Right lobe of liver (tissue), 6 donors: ENCODE results near the gene MBOAT2. TPM values are rescaled to one million over a fixed set of nuclear protein-coding genes. Genes with fewer than 3 reads are reported as not detected.

Experiments
- ATAC-seq, 4 donors: fragments of 200-7000 bp; cut with Tn5 transposase; one replicate each; pipeline ENCODE4 v1.9.1; 2020; ENCODE audit warnings: mild to moderate bottlenecking in 4 of 4, moderate library complexity in 4 of 4
- DNase-seq, 3 donors: peaks; one replicate each; pipeline ENCODE4 v3.0.0-alpha.2; 2020
- H3K27ac ChIP-seq, 3 donors: fragments of 200-600 bp; one replicate each; pipeline ENCODE4 v1.8.0; 2022
- H3K27me3 ChIP-seq, 2 donors: fragments of 200-600 bp; one replicate each; pipeline ENCODE4 v1.8.0; 2022
- H3K36me3 ChIP-seq, 4 donors: fragments of 200-600 bp; sonication (generic) in 1 of 4; one replicate each; pipeline versions ENCODE4 v1.5.1 to v1.8.0; 2017 to 2022; ENCODE audit warnings: control low read depth in 1 of 4
- H3K4me1 ChIP-seq, 4 donors: fragments of 200-600 bp; sonication (generic) in 1 of 4; one replicate each; pipeline versions ENCODE4 v1.5.1 to v1.8.0; 2017 to 2022; ENCODE audit warnings: control low read depth in 1 of 4
- H3K4me3 ChIP-seq, 3 donors: fragments of 200-600 bp; one replicate each; pipeline ENCODE4 v1.8.0; 2022
- H3K9me3 ChIP-seq, 4 donors: fragments of 200-600 bp; sonication (generic) in 1 of 4; one replicate each; pipeline versions ENCODE4 v1.5.1 to v1.8.0; 2017 to 2022; ENCODE audit warnings: control low read depth in 1 of 4
- CTCF ChIP-seq, 4 donors: fragments of 200-600 bp in 3 of 4; fragments of 450-650 bp in 1 of 4; IDR thresholded peaks; one replicate each; pipeline versions ENCODE4 v1.5.1 to v1.8.0; 2016 to 2022; ENCODE audit warnings: antibody characterized with exemption in 4 of 4, mild to moderate bottlenecking in 2 of 4
- POLR2A ChIP-seq: fragments of 450-650 bp; IDR thresholded peaks from one replicate; pipeline ENCODE4 v1.6.1; 2017; ENCODE audit warnings: antibody characterized with exemption, mild to moderate bottlenecking
- WGBS: methylation state at CpG from one replicate; pipeline ENCODE4 v1.1.6; 2018; ENCODE audit warnings: low coverage, low lambda C conversion rate; ENCODE audit not compliant: insufficient coverage; ENCODE audit errors: missing lambda C conversion rate; 5-methylcytosine and 5-hydroxymethylcytosine counted together
- intact Hi-C, 2 donors: fragments of 100-400 bp; cut with DNase I; formaldehyde crosslinking; loops; one replicate each; pipeline versions ENCODE4 v1.11.2 to v1.14.1; 2022
- total RNA-seq, 6 experiments: library from RNA; depleted of rRNA in 2 of 6; stranded (reverse); fragments of >200 nt in 2 of 6; fragmentation: NEBNext Ultra II Directional in 3 of 6; extraction: Animal tissue kit (Norgen Biotek cat#: 25700) in 3 of 6; gene quantifications; one replicate each; pipeline versions ENCODE4 v1.1.0 to v1.2.4, GENCODE V29; 2016 to 2023
- donor health status: DM: no; HTN: yes; CAD: no.
- donor health status: DM: no; HTN: no; CAD: no.
- donor health status: DM: no; HTN: no; CAD: no.
- donor health status: DM: no; HTN: yes; CAD: no.
- donor health status: DM: no; HTN: yes; CAD: no.

The MBOAT2 gene
- total RNA-seq, 6 experiments from 2014 or later = 0.50 to 1.9 (median 1.5) TPM

- no peaks in the 10 kb centered on the region for H3K4me1 ChIP-seq
- no peaks in the 10 kb centered on the region for H3K27me3 ChIP-seq
- H3K36me3 ChIP-seq = no peaks in the 10 kb centered on the region
- intact Hi-C loops = no loop called here
- WGBS = 69% methylated on average over 7 of the region's 7 CpGs
- H3K9me3 ChIP-seq = no peaks in the 10 kb centered on the region
- no peak for ATAC-seq
- TF ChIP-seq CTCF (IDR thresholded peaks at IDR 0.05) (no peak), POLR2A (no peak)
- H3K4me3 ChIP-seq = no peak overlapping the region
- H3K27ac ChIP-seq = no peak overlapping the region
- DNase-seq = no peak
Measured at GRCh38 chr2:8862230-8862629, 141.3 kb downstream of the MBOAT2 start.

- no peaks in the 10 kb centered on the region for H3K9me3 ChIP-seq
- no peaks in the 10 kb centered on the region for H3K36me3 ChIP-seq
- intact Hi-C loops = no loop called here
- H3K27me3 ChIP-seq = no peaks in the 10 kb centered on the region
- no peak for TF ChIP-seq POLR2A
- TF ChIP-seq CTCF (IDR thresholded peaks at IDR 0.05) = no peak
- no peak overlapping the region for H3K4me3 ChIP-seq
- no peaks in the 10 kb centered on the region for H3K4me1 ChIP-seq
- ATAC-seq (no peak), DNase-seq (no peak)
- 57% methylated on average over 1 of the region's 1 CpG for WGBS
- no peak overlapping the region for H3K27ac ChIP-seq
Measured at GRCh38 chr2:8861797-8862196, 141.7 kb downstream of the MBOAT2 start.

GRCh38 chr2:8860239-8860638, 143.2 kb downstream of the MBOAT2 start:
- no peaks in the 10 kb centered on the region for H3K36me3 ChIP-seq
- TF ChIP-seq CTCF (IDR thresholded peaks at IDR 0.05) = no peak
- TF ChIP-seq POLR2A = no peak
- intact Hi-C loops = no loop called here
- H3K27ac ChIP-seq = no peak overlapping the region
- 29% methylated on average over 2 of the region's 2 CpGs for WGBS
- H3K4me1 ChIP-seq = no peaks in the 10 kb centered on the region
- DNase-seq (no peak), ATAC-seq (no peak)
- H3K27me3 ChIP-seq = no peaks in the 10 kb centered on the region
- no peaks in the 10 kb centered on the region for H3K9me3 ChIP-seq
- H3K4me3 ChIP-seq = no peak overlapping the region

GRCh38 chr2:8858910-8859309, 144.6 kb downstream of the MBOAT2 start:
- no peaks in the 10 kb centered on the region for H3K27me3 ChIP-seq
- H3K9me3 ChIP-seq = no peaks in the 10 kb centered on the region
- TF ChIP-seq POLR2A = no peak
- no peak for TF ChIP-seq CTCF (IDR thresholded peaks at IDR 0.05)
- no peaks in the 10 kb centered on the region for H3K4me1 ChIP-seq
- ATAC-seq (no peak), DNase-seq (no peak)
- H3K27ac ChIP-seq = no peak overlapping the region
- no peak overlapping the region for H3K4me3 ChIP-seq
- intact Hi-C loops = no loop called here
- H3K36me3 ChIP-seq = no peaks in the 10 kb centered on the region
- 43% methylated on average over 1 of the region's 1 CpG for WGBS

- no peaks in the 10 kb centered on the region for H3K36me3 ChIP-seq
- TF ChIP-seq POLR2A (no peak), CTCF (IDR thresholded peaks at IDR 0.05) (no peak)
- H3K4me3 ChIP-seq = no peak overlapping the region
- WGBS = 91% methylated on average over 7 of the region's 7 CpGs
- DNase-seq (no peak), ATAC-seq (no peak)
- no peaks in the 10 kb centered on the region for H3K27me3 ChIP-seq
- H3K9me3 ChIP-seq = no peaks in the 10 kb centered on the region
- no peaks in the 10 kb centered on the region for H3K4me1 ChIP-seq
- intact Hi-C loops = no loop called here
- H3K27ac ChIP-seq = no peak overlapping the region
Measured at GRCh38 chr2:8858264-8858663, 145.2 kb downstream of the MBOAT2 start.
